ENCODE measurements around the gene TMEM98.
"Not testable (repeated sequence)": the region's sequence is repeated elsewhere in the genome, so short reads cannot be mapped to it uniquely, and the experiment has no call there.

TMEM98 gene

DNA sequence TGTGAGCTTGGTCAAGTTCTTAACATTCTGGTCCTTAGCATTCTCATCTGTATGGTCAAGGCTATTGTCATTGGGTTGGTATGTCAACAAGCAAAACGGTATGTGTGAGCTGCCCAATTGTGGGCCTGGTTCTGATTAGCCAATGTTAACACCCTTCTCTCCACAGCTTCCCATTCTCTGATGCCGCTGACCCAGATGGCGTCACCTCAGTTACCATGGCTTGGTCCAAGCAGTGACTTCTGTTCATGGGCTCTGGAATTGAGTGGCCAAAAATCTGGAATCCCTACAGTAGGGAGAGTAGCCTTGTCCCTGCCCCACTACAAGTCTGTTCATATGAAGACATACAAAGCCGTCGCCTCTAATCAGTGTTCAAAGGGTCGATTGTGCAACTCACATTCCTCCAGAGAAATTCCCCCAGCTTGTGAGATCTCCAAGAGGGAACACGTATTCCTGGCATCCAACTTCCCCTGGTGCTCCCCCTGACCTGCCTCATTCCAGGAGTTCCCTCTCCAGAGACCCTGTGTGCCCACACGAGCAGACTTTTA, 15.8 kb downstream of the TMEM98 start:
- DNase-seq: no peak

DNA sequence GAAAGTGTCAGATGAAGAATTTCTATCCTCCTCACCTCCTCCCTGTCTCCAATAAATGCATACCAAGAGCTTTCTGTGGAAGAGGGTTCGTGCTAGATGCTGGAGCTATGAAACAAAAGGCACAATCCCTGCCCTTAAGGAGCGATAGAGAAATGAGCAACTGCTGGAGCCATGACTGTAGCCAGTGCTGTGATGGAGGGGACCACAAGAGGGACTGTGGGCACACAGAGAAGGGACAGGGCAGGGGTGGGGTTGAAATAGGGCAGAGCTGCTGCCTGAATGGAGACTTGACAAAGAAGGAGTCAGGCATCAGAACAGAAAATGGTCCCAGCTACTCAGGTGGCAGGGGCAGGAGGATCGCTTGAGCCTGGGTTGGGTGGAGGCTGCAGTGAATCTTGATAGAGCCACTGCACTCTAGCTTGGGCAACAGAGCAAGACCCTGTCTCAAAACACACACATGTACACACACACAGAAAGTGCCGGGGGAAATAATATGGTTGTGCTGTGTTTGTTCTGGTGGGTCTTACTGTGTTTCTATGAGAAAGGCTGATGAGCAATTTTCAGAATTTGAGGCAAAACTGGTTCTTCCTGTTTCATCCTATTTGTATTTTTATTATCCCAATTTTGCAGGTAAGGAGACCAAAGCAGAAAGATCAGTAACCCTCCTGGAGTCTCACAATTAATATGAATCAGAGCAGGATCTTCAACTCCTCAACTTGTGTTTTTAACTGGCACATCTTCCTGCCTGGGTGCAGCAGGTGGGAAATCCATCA, 16.5 kb downstream of the TMEM98 start:
- no peak for DNase-seq

DNA sequence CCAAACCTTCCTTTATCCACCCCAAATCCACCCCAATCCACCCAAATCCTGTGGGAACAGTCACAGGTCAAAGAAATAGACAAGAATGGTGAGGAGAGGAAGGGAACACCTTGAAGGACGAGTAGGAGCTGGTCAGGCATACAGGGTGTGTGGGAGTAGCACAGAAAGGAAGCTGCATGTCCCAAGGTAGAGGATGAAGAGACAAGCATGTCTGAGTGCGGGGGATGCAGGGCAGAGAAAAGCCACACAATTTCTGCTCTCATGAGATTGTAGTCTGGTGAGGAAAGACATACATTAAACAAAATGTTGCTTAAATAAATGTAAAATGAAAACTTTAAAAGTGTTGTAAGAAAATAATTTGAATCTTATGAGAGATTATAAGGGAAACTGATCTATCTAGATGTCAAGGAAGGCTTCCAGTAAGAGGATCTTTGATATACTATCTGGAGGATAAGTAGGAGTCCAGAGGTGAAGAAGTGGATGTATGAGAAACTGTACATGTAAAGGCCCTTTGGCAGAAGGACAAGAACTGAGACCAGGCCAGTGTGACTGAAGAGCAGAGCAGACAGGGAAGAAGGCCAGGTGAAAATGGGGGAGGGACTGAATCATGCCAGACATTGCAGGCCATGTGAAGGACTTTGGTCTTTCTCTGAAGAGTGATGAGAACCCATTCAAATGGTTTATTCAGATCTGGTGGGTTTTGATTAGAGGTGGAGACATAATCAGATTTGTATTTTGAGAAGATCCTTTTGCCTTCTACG, 18.6 kb downstream of the TMEM98 start:
- no peak for DNase-seq

- no peak for DNase-seq
These were observed 19.8 kb downstream of the TMEM98 start for GRCh38 chr17:32947736-32948135.

- DNase-seq: no peak
These were observed 21.2 kb downstream of the TMEM98 start for GRCh38 chr17:32949181-32949580.

GRCh38 chr17:32952491-32952890, 24.5 kb downstream of the TMEM98 start:
- DNase-seq: not testable (repeated sequence)

GRCh38 chr17:32953045-32953444, 25.1 kb downstream of the TMEM98 start:
- no peak for DNase-seq

DNA sequence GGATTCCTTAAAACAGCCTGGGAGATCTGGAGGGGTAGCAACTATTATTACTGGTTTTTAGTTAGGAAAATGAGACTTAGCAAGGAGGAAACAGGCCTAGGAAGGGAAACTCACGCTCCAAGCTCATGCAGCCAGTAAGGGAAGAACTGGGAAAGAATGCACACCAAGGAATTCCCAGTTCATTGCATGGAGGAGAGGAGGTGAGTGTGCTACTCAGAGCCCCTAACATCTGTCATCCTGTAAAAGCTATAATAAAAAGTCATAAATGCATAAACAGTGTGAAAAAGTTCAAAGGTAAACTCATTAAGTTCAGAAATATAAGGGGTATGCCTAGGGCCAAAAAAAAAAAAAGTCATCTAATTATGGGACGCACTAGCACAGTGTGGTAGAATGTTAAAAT, 25.9 kb downstream of the TMEM98 start:
- no peak for DNase-seq

- DNase-seq: no peak
These were observed 26.5 kb downstream of the TMEM98 start for GRCh38 chr17:32954477-32954876.

DNA sequence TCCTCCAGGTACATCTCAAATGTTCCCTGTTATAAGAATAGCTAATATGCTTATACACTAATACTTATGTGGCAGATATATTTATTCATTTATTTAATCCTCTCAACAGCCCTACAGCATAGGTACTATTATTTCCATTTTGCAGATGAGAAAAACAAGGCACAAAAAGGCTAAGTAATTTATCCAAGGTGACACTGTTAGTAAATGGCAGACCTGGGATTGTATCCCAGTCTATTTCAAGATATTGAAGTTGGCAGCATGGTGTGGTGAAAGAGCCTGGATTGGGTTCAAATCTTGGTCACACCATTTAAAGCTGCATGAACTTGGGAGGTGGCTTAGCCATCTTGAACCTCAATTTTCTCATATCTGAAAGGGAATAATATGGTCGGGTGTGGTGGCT, 27.2 kb downstream of the TMEM98 start:
- DNase-seq: no peak

GRCh38 chr17:32956240-32956970, 28.5 kb downstream of the TMEM98 start:
- DNase-seq: no peak

- DNase-seq: no peak
These were observed 30.5 kb downstream of the TMEM98 start for GRCh38 chr17:32958418-32958817.

GRCh38 chr17:32960815-32961214, 32.9 kb downstream of the TMEM98 start:
- no peak for DNase-seq

DNA sequence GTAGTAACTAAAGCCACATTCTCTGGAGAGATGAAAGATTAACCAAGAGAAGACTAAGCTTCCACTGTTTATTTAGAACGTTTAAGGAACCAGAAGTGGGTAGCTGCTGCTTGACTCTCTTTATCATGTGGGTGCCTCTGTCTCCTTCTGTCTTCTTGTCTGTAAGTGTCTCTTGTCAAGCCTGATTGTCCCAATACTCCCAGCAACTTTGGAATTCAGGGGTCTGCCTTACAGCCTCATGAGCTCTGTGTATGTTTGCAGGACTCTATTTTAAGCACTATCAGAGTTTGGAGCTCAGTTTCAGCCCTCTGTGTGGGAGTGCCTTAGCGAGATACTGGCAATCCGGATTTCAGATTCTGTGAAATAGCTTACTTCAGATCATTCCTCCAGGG, 34.4 kb downstream of the TMEM98 start:
- DNase-seq: no peak

DNA sequence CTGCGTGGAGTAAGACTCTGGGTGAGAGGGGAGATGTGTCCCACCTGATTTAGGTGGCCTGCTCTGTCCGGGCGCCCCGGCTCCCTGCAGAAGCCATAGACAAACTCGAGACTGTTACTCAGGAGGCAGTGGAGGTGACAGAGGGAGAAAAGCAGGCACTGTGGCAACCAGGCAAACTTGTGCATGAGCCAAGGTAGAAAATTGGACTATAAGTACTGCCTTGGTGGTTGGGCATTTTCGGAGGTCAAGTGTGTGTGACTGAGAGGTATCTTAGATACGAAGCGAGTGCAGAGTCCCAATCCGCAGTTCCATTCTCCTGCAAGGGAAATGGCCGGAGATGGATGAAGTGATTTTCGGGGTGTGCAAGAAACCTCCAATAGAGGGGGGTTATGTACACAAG, 36.6 kb downstream of the TMEM98 start:
- no peak for DNase-seq

DNA sequence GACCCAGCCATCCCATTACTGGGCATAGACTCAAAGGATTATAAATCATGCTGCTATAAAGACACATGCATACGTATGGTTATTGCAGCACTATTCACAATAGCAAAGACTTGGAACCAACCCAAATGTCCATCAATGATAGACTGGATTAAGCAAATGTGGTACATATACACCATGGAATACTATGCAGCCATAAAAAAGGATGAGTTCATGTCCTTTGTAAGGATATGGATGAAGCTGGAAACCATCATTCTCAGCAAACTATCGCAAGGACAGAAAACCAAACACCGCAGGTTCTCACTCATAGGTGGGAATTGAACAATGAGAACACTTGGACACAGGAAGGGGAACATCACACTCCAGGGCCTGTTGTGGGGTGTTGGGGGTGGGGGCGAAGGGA, 41.3 kb downstream of the TMEM98 start:
- DNase-seq: not testable (repeated sequence)

DNA sequence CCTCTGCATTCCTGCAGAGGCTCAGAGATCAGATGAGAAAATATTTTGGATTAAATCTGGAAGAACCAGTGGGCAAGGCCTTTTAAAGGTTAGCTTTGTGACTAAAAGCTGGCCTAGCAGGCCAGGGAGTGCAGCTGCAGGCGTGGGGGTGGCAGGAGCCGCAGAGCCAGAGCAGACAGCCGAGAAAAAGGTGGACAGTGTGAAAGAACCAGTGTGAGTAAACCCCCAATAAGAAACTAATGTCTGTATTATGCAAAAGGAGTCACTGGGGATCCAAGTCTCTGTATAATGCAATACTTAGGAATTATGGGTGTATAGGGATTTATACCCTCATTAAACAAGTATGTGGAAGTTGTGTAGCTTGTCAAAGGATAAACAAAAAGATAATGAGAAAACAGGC, 42.3 kb downstream of the TMEM98 start:
- DNase-seq: no peak

GRCh38 chr17:32971171-32971570, 43.2 kb downstream of the TMEM98 start:
- DNase-seq: no peak

GRCh38 chr17:32976131-32976530, 48.2 kb downstream of the TMEM98 start:
- no peak for DNase-seq

DNA sequence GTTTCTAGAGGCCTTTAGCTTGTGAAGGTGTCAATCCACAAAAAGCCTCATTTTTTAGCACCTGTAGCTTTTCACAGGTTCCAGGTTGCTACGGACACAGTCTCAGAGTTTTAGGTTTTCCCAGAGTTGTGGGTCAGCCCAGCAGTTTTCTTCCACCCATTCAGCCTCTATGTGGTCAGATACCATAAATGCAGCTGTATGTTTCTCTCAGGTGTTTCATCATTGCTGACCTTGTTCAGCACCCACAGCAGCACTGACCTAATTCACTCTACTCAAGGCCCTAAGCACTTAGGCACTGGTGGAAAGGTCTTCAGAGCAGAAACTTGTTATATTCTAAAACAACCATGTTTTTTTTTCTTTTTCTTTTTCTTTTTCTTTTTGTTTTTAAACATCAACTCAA, 48.7 kb downstream of the TMEM98 start:
- no peak for DNase-seq

DNA sequence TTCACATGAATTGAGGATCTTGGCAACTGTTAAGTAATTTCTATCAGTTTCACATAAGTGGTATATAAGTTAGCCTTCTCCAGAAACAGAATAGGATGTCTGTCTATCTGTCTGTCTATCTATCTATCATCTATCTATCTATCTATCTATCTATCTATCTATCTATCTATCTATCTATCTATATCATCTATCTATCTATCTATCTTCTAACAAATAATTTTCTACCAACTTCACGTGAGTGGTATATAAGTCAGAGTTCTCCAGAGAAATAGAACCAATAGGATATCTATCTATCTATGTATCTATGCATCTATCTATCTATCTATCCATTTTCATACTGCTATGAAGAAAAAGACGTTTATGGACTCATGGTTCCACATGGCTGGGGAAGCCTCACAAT, 52.3 kb downstream of the TMEM98 start:
- DNase-seq: no peak

DNA sequence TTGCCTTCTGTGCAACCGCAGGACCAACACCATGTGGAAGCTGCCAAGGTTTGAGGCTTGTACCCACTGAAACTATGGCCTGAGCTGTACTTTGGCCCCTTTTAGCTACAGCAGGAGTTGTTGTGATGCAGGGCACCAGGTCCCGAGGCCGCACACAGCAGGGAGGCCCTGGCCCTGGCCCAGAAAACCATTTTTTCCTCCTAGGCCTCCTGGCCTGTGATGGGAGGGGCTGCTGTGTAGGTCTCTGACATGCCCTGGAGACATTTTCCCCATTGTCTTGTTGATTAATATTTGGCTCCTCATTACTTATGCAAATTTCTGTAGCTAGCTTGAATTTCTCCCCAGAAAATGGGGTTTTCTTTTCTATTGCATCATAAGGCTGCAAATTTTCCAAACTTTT, 53.7 kb downstream of the TMEM98 start:
- not testable (repeated sequence) for DNase-seq

DNA sequence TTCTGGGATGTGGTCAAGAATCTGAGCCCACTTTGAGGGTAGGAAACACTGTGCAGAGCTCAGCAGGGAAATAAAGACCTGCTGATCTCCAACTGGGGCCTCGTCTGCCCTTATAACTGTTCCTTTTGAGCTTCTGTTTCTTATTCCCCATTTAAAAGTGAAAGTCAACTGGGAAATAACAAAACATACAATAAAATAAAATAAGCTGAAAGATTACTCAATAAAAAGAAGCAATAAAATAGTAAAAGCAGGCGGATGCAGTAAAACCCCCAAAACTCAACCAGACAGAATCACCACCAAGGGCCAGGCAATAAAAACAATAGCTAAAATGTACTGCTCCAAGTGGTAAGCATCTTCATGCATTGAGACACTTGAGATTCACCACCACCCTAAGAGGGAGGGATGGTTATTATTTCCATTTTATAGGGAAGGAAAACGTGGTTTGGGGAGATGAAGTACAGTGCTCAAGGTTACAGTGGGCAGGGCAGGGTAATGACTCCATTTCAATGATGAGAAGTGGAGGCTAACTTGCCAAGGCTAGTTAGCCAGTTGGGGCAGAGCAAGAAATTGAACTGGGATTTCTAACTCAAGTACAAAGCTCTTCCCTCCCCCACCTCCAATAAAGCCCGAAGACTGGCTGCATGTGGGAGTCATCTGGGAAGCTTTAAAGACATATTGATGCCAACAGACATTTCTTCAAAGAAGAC, 57.2 kb downstream of the TMEM98 start:
- no peak for DNase-seq

Measured in NK-92 treated with Interleukin-12 subunit alpha and Interleukin-12 subunit beta, amount 100 ng/mL, for 24 hours (cell line).